ENCODE data around the gene NQO2. TPM values are rescaled to one million over a fixed set of nuclear protein-coding genes. Genes with fewer than 3 reads are reported as not detected.

The NQO2 gene
- total RNA-seq, 1 experiment from 2014 or later, result 35.8 TPM

DNA sequence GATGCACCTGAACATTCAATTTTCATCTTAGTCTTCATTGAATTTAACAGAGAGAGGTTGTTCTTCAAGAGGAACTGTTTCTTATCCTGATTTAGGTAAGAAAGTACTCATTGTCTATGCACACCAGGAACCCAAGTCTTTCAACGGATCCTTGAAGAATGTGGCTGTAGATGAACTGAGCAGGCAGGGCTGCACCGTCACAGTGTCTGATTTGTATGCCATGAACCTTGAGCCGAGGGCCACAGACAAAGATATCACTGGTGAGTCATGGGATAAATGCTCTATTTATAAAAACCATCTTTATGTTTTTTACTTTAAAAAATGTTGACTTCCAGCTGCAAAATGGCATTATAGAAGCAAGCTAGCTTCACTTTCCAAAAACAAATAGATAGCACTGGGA, 10.2 kb downstream of the NQO2 start:
- H3K4me3 ChIP-seq (ENCODE audit: low read depth, low read length), result no peak overlapping the region
- H3K9me3 ChIP-seq, result peaks cover 10% of the 10 kb centered on the region; the same call in 1 of the 2 replicates
- Mint-ChIP-seq H3K27ac (ENCODE audit: unreplicated experiment) (peak overlapping the region; percentile 82), H3K4me1 (ENCODE audit: low read depth, unreplicated experiment) (peaks cover 17% of the 10 kb centered on the region), H3K27me3 (ENCODE audit: insufficient read depth, unreplicated experiment) (no peaks in the 10 kb centered on the region), H3K36me3 (ENCODE audit: insufficient read depth, unreplicated experiment) (peaks cover 67% of the 10 kb centered on the region), H3K9me3 (ENCODE audit: unreplicated experiment) (peaks cover 17% of the 10 kb centered on the region), H3K4me3 (ENCODE audit: unreplicated experiment) (peak overlapping the region; percentile 8)
- CTCF ChIA-PET, result interaction anchor here (0.6 to 0.8 kb wide), 2 partner anchors 44 to 226 kb away, joined by 3 to 5 read pairs; no protein-coding TSS in a partner anchor
- no peak for TF ChIP-seq CTCF (IDR thresholded peaks at IDR 0.05; ENCODE audit: insufficient read depth in 1 of 2, low read depth in 1 of 2, low read length in 1 of 2, severe bottlenecking in 1 of 2, unreplicated experiment in 1 of 2)
- DNase-seq, result peak; percentile 49 to 61
- BruUV-seq (replicated peaks), result no TSS peak
- POLR2A ChIA-PET, result interaction anchor here (1.0 kb wide), 1 partner anchor 11 kb away, joined by 3 read pairs; no protein-coding TSS in a partner anchor
- intact Hi-C loops (cut with micrococcal nuclease; ENCODE audit: unreplicated experiment), result no loop called here
- H3K27me3 ChIP-seq (replicated peaks; ENCODE audit: control insufficient read depth, insufficient read depth, low read length), result no peaks in the 10 kb centered on the region
- no peaks in the 10 kb centered on the region; the same call in 1 of the 2 replicates for H3K36me3 ChIP-seq (ENCODE audit: control insufficient read depth, insufficient read depth, low read length)
- peaks cover 22% of the 10 kb centered on the region for H3K4me1 ChIP-seq

DNA sequence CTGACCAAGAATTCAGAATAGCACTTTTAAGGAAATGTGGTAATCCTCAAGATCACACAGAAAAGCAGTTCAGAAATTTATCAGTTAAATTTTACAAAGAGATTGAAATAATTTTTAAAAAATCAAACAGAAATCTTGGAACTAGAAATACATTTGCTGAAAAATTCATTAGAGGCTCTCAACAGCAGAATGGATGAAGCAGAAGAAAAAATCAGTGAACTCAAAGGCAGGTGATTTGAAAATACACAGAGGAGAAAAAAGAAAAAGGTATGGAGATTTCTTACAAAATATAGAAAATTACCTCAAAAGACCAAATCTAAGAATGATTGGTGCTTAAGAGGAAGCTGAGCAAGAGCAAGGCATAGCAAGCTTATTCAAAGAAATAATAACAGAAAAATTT, 11.5 kb downstream of the NQO2 start:
- Mint-ChIP-seq H3K4me3 (ENCODE audit: unreplicated experiment) (no peak overlapping the region), H3K9me3 (ENCODE audit: unreplicated experiment) (peaks cover 17% of the 10 kb centered on the region), H3K27me3 (ENCODE audit: insufficient read depth, unreplicated experiment) (no peaks in the 10 kb centered on the region), H3K36me3 (ENCODE audit: insufficient read depth, unreplicated experiment) (peaks cover 58% of the 10 kb centered on the region), H3K27ac (ENCODE audit: unreplicated experiment) (no peak overlapping the region), H3K4me1 (ENCODE audit: low read depth, unreplicated experiment) (peaks cover 17% of the 10 kb centered on the region)
- DNase-seq, result no peak
- POLR2A ChIA-PET, result no interaction called here
- no peaks in the 10 kb centered on the region for H3K27me3 ChIP-seq (replicated peaks; ENCODE audit: control insufficient read depth, insufficient read depth, low read length)
- H3K9me3 ChIP-seq, result peaks cover 10% of the 10 kb centered on the region; the same call in 1 of the 2 replicates
- no peaks in the 10 kb centered on the region; the same call in 1 of the 2 replicates for H3K36me3 ChIP-seq (ENCODE audit: control insufficient read depth, insufficient read depth, low read length)
- TF ChIP-seq CTCF (IDR thresholded peaks at IDR 0.05; ENCODE audit: insufficient read depth in 1 of 2, low read depth in 1 of 2, low read length in 1 of 2, severe bottlenecking in 1 of 2, unreplicated experiment in 1 of 2), result no peak
- intact Hi-C loops (cut with micrococcal nuclease; ENCODE audit: unreplicated experiment), result no loop called here
- CTCF ChIA-PET, result no interaction called here
- H3K4me1 ChIP-seq, result peaks cover 22% of the 10 kb centered on the region
- H3K4me3 ChIP-seq (ENCODE audit: low read depth, low read length), result no peak overlapping the region
- no TSS peak for BruUV-seq (replicated peaks)

GRCh38 chr6:3011592-3011991, 11.9 kb downstream of the NQO2 start:
- no peak for DNase-seq
- H3K4me3 ChIP-seq (ENCODE audit: low read depth, low read length), result no peak overlapping the region
- Mint-ChIP-seq H3K27me3 (ENCODE audit: insufficient read depth, unreplicated experiment) (no peaks in the 10 kb centered on the region), H3K4me1 (ENCODE audit: low read depth, unreplicated experiment) (peaks cover 17% of the 10 kb centered on the region), H3K27ac (ENCODE audit: unreplicated experiment) (no peak overlapping the region), H3K9me3 (ENCODE audit: unreplicated experiment) (peaks cover 17% of the 10 kb centered on the region), H3K36me3 (ENCODE audit: insufficient read depth, unreplicated experiment) (peaks cover 54% of the 10 kb centered on the region), H3K4me3 (ENCODE audit: unreplicated experiment) (no peak overlapping the region)
- no TSS peak for BruUV-seq (replicated peaks)
- no peaks in the 10 kb centered on the region; the same call in 1 of the 2 replicates for H3K36me3 ChIP-seq (ENCODE audit: control insufficient read depth, insufficient read depth, low read length)
- ChIA-PET CTCF (no interaction called here), POLR2A (no interaction called here)
- no peaks in the 10 kb centered on the region for H3K27me3 ChIP-seq (replicated peaks; ENCODE audit: control insufficient read depth, insufficient read depth, low read length)
- no peak for TF ChIP-seq CTCF (IDR thresholded peaks at IDR 0.05; ENCODE audit: insufficient read depth in 1 of 2, low read depth in 1 of 2, low read length in 1 of 2, severe bottlenecking in 1 of 2, unreplicated experiment in 1 of 2)
- peaks cover 10% of the 10 kb centered on the region; the same call in 1 of the 2 replicates for H3K9me3 ChIP-seq
- peaks cover 22% of the 10 kb centered on the region for H3K4me1 ChIP-seq
- intact Hi-C loops (cut with micrococcal nuclease; ENCODE audit: unreplicated experiment), result no loop called here
